RPMI7951 (cell line): ENCODE measurements around the gene PITPNM3. TPM values are rescaled to one million over a fixed set of nuclear protein-coding genes. Genes with fewer than 3 reads are reported as not detected.
A peak's percentile ranks its signal among the peaks of the same experiment; 100 is the strongest.

ENCODE experiments used
- DNase-seq: peaks from one replicate; pipeline ENCODE4 v3.0.0-alpha.2; 2012; ENCODE audit warnings: low read depth
- total RNA-seq: library from RNA; depleted of rRNA; stranded (reverse); fragments of >200 nt; shearing (Covaris generic); gene quantifications from 2 replicates; pipeline ENCODE4 v1.2.3, GENCODE V29; 2014

PITPNM3 gene
- total RNA-seq, 1 experiment from 2014 or later: 0.12 TPM

DNA sequence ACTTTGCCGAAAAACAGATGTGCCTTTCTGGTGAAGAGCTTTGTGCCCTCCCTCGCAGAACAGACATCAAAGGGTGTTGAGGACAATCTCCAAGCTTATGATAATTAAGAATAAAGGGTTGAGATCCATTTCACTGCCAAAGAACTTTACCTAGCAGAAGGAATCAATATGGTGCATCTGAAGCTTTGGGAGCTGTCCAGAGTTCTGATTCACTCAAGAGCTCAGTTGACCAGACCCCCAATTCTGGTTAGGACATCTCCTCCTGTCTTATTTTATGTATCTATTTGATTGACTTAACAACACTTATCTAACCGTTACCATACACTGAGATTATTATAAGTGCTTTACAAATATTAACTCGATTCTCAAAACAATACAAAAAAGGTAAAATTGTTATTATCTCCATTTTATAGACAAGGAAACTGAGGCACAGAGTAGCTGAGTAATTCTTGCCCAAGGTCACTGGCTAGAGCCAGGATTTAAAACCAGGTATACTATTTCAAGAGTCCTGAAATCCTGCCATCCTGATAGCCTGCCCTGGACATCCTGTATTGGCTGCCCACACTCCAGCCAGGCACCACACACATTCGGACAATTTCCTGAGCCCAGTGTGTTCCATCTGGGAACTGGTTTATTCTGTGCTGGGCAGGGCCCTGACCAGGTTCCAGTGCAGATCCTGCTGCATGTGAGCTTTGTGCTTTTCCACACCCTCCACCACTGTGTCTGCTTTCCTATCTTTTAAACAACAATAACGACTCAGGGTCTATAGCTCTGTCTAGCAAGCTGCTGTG, 29.8 kb downstream of the PITPNM3 start:
- peak; percentile 19 for DNase-seq

DNA sequence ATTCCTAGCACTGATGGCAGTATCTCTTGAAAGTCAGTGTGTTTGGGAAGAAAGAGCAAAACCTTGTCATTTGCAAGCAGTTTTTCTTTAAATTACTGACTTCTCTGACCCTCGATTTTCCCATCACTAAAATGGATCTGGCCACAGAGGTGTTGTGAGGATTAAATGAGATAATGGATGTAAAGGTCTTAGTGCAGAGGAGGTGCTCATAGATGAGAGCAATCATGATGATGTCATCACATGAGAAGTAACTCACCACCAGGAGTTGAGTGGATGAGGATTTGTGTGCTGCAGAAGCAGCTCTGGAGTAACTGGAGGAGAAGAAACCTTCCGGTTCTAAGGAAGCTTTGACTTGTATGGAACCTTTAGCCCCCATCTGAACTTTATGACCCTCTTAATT, 30.6 kb downstream of the PITPNM3 start:
- no peak for DNase-seq

DNA sequence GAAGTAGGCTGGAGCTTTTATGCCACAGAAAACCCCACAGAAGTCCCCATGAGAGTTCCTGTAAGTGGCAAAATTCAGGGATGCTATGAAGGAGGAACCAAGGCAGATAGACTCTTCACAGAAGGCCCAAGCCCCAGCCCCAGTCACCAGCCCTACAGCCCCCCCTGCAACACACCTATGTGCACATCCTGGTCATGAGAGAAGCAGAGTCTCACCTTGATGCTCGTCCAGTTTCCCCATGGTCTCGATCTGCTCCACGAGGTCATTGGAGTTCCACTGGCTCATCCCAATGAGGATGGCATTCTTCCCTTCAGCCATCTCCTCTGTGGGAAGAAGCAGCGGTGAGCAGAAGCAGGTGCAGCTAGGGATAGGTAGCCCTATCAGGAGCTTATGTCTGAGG, 31.2 kb downstream of the PITPNM3 start:
- no peak for DNase-seq

DNA sequence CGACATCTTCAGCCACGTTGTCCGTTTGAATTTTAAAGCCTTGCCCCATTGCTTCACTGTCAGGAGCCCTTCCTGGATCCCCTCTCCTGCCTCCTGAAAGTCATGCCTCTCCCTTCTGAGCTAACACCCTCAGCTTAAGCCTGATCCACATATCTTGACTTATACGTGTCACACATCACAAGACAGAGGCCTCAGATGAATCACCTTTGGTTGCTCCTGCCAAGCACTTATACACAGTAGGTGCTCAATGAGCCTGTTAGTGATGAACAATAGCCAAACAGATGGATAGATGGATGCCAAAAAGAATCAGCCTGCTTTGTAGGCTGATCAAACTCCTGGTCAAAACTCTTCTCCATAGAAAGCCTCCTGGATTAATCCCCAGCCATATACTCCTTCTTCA, 31.8 kb downstream of the PITPNM3 start:
- no peak for DNase-seq

DNA sequence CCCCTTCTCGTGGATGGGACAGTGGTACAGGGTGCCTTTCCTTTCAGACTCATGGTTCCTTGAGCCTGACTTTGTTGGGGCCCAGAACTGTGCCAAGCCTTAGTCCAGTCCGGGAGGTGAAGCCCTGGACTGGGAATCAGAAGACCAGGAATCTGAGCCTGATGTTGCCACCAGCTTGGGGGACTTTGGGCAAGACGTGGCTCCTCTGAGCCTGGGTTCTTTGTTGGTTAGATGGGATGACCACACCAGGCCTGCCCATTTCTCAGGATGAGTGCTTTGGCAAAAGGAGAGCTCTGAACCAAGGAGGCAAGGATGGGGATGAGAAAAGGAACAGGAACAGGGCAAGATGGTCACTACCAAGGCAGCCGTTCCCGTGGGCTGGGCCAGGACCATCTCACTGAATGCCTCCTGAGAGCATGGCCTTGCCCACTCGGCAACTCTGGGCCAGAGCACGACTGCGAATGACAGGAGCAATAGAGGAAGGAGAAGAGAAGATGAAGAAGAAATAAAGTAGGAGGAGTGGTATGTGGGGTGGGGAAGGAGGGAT, 32.5 kb downstream of the PITPNM3 start:
- no peak for DNase-seq

DNA sequence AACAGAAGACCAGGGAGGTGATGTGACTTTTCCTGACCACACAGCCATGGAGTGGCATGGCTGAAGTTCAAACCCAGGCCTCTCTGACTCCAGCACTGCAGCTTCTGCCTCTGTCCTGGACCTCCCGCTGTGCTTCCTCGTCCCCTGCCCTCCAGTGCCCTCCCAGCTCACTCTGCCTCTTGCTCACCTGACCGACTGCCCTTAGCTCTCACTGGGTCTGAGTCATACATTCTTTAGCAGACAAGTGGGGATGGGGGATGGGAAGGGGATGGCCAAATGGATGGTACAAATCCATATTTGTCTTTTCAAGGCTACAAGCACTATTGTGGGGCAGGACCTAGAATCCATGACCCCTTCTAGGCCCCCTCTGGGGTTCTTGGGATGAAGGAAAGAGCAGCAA, 33.0 kb downstream of the PITPNM3 start:
- peak; percentile 24 for DNase-seq

DNA sequence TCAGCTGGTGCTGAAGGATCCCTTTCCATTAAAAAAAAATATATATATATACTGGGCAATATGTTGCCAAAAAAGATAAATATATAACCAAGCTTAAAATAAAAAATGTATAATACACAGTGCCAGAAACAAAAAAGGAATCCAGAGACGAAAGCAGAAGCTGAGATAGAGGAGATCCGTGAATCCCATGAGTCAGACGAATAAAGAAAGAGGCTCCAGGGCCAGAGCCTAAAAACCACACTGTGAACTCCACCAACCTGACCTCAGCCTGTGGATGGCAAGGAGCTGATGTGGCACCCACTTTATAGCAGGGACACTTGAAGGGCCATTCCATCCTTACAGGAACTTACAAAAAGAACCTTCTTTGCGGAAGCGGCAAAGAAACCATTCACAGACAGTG, 34.8 kb downstream of the PITPNM3 start:
- DNase-seq: no peak

DNA sequence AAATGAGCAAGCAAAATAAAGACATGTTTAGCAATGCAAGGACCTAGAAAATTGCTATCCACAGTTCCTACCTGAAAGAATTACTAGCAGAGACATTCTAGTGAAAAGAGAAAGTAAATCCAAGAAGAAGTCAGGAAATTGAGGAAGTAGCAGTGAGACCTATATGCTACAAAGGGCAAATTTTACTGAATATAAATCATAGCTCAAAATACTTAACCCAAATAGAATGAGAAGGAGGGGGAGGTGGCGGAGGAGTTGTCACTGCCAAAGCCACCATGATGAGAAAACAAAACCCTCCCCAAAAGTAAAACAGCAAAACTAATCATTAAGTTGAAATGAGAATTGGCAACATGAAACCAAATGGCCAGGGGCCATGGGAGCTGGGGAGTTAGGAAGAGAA, 39.3 kb downstream of the PITPNM3 start:
- no peak for DNase-seq

DNA sequence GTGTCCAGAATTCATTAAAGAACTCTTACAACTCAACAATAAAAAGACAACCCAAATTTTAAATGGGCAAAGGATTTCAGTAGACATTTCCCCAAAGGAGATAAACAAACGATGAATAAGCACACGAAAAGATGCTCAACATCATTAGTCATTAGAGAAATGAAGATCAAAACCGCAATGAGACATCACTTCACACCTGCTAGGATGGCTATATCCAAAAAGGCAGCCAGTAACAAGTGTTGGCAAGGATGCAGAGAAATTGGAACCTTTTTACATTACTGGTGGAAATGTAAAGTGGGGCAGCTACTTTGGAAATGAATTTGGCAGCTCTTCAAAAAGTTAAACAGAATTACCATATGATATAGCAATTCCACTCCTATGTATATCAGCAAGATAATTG, 42.0 kb downstream of the PITPNM3 start:
- DNase-seq: peak; percentile 42

DNA sequence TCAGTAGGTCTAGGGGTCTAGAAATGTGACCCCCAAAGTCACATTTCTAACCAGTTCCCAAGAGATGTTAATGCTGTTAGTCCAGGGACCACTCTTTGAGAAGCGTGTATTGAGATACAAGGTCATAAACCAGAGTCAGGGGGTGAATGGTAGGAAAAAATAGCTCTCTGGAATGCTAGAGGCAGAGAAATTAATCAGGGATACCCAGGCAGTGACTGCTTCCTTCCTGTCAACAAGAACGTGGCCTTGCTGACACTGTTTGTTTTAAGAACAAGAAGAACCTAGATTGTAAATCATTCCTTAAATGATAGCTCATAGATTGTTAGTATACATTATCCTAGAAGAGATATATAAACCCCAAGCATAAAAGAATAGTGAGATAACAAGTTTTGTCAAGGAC, 43.8 kb downstream of the PITPNM3 start:
- DNase-seq: no peak

DNA sequence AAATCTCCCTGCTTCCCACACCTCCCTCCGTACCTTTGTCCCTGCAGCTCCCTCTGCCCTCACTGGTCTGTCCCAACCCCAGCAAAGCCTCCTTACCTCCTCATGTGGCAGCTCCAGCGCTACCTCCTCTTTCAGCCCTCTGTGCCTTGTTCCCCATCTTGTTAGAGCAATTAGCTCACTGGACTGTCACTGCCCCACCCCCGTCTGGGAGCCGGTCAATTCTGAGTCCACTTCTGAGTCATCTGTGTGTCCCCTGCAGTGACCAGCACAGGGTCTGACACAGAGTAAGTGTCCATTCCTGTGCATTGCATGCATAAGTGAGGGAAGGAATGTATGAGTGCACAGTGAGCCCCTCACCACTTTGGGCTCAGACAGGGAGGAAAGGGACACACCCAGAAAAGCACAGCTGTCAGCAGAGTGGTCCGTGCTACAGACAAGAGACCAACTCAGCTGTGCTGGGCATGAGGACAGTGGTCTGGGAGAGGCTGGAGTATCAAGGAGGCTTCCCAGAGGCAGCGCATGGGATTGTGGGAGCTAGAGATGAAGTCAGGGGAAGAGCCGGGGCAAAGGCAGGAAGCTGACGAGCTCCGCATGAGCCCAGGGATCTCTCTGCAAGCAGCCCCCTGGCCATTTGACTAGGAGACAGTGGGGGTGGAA, 45.9 kb downstream of the PITPNM3 start:
- peak; percentile 30 for DNase-seq

DNA sequence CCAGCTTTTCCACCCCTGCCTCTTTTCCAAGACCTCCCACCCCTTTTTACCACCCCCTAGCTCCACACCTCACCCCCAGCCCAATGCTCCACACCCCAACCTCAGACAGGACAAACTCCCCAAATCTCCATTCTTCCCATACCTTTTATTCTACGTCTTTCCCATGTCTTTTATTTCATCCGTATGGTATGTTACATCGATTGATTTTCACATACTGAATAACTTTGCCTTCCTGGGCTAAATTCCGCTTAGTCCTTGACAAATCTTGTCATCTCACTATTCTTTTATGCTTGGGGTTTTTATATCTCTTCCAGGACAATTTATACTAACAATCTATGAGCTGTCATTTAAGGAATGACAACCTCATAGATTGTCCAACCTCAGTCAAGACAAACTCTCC, 46.4 kb downstream of the PITPNM3 start:
- no peak for DNase-seq

DNA sequence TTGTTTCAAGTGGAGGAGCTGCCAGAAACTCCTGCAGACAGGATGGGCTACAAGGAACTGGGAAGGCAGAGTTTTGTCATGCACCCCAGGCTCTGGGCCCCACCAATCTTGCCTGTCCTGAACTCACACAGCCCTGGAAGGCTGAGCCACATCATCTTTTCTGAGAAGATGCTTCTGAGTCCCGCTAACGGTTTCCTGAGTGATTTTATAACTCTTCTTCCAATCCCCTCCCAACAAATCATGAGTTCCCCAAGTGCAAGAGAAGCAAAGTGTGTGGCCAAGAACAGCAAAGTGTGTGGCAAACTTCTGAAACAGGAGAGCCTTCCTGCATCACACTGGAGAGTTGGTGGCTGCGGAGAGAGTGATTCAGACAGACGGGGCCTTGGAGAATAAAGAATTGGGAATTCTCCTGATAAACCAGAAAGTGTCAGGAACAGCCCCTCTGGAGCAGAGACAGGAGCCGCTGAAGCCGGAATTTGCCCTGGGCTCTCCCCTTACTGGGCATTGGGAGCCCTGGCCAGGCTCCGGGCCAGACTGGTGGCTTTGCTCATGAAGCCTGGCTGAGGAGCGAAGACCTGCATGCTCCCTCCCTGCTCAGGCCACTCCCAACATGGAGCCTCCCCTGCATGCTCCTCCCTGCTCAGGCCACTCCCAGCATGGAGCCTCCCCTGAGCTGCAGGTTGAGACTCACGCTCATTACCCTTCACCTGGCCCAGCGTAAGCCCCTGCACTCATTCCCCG, 47.2 kb downstream of the PITPNM3 start:
- no peak for DNase-seq

DNA sequence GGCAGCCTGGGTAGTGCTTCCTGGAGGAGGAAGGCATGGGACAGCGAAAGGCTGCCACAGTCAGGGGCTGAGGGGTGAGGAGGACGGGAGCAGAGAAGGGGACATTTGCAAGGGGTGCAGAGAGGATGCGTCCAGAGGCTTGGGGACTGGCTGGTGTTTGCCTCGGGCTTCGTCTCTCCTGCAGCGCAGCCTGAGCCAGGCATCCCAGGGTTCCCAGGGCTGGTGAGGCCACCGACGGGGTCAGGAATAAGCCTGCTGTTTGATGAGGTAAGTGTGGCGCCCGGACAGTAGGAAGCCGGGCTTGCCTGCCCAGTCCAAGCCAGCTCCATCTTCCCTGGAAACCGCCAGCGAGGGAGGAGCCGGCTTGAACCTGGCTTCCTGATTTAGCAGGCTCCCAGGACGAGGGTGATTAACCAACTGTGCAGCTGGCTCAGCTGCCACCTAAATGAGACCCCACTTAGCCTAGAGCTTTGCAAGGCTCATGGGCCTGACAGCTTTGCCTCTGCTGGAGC, 47.8 kb downstream of the PITPNM3 start:
- DNase-seq: peak; percentile 29

DNA sequence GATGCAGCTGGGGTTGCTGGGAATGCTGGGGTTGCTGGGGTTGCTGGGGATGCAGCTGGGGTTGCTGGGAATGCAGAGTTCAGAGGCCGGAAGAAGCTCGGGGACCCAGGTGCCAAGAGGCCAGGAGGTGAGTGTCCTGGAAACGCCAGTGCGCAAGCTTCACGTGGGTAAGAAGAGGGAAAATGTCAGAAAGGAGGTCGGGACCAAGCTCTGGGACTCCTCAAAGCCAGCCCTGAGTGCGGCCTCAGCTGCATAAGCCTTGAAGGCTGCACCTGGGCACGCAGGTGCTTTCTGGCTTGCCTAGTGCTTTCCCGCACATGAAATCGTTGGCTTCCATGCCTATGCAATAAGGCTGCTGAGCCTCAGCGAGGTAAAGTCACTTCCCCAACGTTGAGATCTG, 48.3 kb downstream of the PITPNM3 start:
- DNase-seq: no peak

DNA sequence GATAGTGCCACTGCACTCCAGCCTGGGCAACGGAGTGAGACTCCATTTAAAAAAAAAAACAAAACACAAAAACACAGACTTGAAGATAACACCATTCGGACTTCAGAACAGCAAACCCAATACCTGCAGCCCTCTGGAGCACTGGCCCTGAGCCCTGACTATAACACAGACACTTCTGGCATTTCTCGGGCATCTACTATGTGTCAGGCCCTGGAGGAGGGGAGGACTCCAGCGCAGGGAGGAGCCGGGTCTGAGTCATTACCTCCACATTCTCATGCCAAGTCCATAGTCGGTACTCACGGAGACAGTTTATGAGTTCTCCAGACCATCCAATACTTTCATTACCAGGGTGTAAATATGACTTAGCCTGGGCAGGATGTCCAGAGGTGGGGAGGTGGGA, 48.8 kb downstream of the PITPNM3 start:
- peak; percentile 88 for DNase-seq

DNA sequence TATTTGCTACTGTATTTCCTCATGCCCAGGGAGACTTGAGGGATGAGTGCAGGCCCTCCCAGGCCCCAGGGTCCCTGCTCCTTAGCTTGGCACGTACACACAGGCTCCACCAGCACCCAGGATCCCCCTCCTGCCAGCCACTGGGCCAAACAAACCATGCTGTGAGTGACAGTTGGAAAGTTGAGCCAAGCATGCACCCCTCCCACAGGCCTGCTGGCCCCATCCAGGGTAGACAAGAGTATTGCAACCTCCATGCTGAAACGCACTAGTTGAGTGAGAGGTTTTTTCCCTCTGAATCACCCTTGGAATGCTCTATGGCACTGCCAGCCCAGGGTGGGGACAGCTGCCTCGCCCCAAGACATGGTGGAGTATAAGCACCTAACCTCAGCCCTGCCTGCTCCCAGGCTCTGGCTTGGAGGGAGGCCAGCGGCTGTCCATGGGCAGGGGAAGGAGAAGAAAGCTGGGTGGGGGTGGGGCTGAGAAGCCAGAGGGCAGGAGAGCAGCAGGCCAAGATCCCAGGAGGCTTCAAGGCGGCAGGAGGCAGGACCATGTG, 49.6 kb downstream of the PITPNM3 start:
- peak; percentile 86 for DNase-seq

DNA sequence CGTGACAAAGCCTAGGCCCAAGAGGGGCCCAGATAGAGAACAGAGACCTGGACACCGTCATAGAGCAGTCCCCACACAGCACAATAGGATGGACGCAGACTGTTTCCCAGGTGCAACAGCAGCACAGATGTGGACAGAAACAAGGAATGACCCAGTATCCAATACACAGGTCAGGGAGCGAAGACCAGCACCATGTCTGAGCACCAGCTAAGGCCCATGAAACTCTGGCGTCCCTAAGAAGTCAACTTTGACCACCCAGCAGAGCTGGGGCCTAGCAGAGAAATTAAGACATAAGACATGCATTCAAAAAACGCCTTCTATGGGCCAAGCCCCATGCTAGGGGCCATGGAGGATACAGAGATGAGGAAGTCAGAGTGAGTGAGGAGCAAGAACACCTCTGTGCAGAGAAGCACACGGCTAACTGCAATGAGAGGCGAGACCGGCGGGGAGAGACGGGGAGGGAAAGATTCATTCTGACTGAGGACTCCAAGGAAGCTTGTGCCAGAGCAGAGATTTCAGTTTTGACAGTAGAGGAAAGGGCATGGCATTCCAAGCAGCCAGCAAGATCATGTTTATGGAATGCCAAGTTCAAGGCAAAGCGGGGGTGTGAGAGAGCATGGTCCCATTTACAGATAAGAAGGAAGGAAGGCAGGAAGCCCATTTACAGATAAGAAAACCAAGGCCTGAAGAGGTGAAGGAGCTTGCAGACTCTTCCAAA, 50.8 kb downstream of the PITPNM3 start:
- no peak for DNase-seq

DNA sequence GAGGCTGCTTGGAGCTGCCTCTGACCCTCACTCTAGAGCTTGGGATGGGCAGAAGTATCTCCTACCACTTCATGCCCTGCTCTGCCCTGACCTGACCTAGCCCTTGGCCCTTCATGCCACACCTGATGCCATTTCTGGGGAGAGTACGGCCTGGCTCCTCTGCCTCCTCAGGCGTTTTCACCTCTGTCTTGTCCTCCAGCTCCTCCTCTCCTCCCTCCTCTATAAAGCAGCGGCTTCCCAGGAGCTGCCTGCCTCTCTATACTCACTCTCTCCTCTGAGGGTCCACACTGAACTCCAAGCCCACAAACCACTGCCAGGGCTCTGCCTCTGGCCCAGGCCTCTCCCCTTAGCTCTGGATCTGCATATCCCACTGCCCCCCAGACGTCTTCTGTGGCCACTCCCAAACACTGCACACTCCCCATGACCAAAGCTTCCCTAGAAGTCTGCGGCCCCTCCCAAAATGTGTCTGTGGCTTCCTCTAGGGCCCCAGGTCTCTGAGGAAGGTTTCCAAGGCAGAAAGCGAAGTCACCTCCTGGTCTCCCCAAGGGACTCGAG, 52.6 kb downstream of the PITPNM3 start:
- no peak for DNase-seq

DNA sequence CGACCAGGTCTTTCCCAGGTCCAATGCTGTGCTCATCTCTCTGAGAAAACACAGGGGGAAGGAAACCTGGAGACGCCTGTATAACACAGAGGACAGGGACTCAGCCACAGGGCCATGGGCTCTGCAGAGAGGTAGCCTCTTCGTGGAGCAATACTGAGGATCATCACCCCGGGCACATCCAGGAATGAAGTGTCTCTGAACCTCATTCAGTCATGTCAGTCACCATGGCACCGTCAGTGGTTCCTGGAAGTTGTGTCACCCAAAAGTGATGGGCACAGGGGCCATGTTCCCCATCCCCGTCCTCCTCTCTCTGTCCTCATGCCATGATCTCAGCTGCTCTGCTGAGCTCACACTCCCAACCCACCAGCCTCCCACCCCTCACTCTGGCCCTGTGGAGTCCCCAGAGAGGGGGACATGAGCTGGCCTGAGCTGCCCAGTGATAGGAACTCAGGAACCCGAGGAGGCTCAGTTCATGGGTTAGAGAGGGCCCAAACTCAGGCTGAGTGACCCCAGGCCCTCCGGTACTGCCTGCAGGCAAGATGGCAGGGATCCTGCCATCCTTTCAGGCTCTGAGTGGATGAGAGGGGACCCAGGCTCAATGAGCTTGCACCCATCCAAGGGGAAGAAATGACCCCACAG, 53.4 kb downstream of the PITPNM3 start:
- no peak for DNase-seq

DNA sequence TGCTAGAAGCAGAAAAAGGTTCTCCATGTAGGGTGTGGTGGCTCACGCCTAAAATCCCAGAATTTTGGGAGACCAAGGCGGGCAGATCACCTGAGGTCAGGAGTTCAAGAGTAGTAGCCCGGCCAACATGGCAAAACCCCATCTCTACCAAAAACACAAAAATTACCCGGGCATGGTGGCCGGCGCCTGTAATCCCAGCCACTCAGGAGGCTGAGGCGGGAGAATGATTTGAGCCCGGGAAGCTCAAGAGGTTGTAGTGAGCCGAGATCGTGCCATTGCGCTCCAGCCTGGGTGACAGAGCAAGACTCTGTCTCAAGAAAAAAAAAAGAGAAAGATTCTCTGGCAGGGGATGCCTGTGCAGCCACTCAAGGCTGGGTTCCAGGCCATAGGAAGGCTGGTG, 54.2 kb downstream of the PITPNM3 start:
- no peak for DNase-seq
